ACC112 (cell line): Measurements from ENCODE around the gene ANXA2.
"Not testable (repeated sequence)": the region's sequence is repeated elsewhere in the genome, so short reads cannot be mapped to it uniquely, and the experiment has no call there.

Experiments used
- H2AFZ ChIP-seq: fragments of 200-600 bp; sonication (generic); one replicate; pipeline ENCODE4 v1.6.0; 2017; ENCODE audit warnings: antibody characterized with exemption, low read length; ENCODE audit not compliant: unreplicated experiment
- H3K27ac ChIP-seq: fragments of 200-600 bp; sonication (generic); 2 replicates; pipeline ENCODE4 v1.5.1; 2014; ENCODE audit warnings: low read depth, mild to moderate bottlenecking, antibody characterized with exemption, low read length, moderate library complexity
- H3K27me3 ChIP-seq: fragments of 200-600 bp; sonication (generic); 2 replicates; pipeline ENCODE4 v1.6.1; 2014; ENCODE audit warnings: mild to moderate bottlenecking, antibody characterized with exemption, low read length, moderate library complexity, mixed read lengths; ENCODE audit not compliant: insufficient read depth
- H3K36me3 ChIP-seq: fragments of 200-600 bp; sonication (generic); 2 replicates; pipeline ENCODE4 v1.6.1; 2016; ENCODE audit warnings: mild to moderate bottlenecking, antibody characterized with exemption, low read length, moderate library complexity, mixed read lengths; ENCODE audit not compliant: insufficient read depth
- H3K4me1 ChIP-seq: fragments of 200-600 bp; sonication (generic); one replicate; pipeline ENCODE4 v1.6.1; 2016; ENCODE audit warnings: low read length, mixed read lengths; ENCODE audit not compliant: insufficient read depth, unreplicated experiment, control insufficient read depth
- H3K4me3 ChIP-seq: fragments of 200-600 bp; sonication (generic); 2 replicates; pipeline ENCODE4 v1.5.1; 2014; ENCODE audit warnings: mild to moderate bottlenecking, low read depth, low read length
- H3K79me2 ChIP-seq: fragments of 200-600 bp; sonication (generic); one replicate; pipeline ENCODE4 v1.6.0; 2016; ENCODE audit warnings: low read length; ENCODE audit not compliant: control insufficient read depth, unreplicated experiment, insufficient read depth

The ANXA2 gene

GRCh38 chr15:60411774-60412425, 14.1 kb upstream of the ANXA2 start:
- Histone ChIP-seq H3K4me1 (peaks cover 39% of the 10 kb centered on the region), H3K27me3 (no peaks in the 10 kb centered on the region), H3K4me3 (no peak overlapping the region), H3K27ac (no peak overlapping the region), H3K36me3 (no peaks in the 10 kb centered on the region), H3K79me2 (no peaks in the 10 kb centered on the region), H2AFZ (no peak overlapping the region)

GRCh38 chr15:60410350-60410749, 12.6 kb upstream of the ANXA2 start:
- not testable (repeated sequence) for H3K79me2 ChIP-seq, H2AFZ ChIP-seq, H3K4me3 ChIP-seq, H3K27ac ChIP-seq, H3K27me3 ChIP-seq, H3K36me3 ChIP-seq
- peaks cover 51% of the 10 kb centered on the region for H3K4me1 ChIP-seq

- peak overlapping the region; percentile 38; the same call in 1 of the 2 replicates for H3K4me3 ChIP-seq
- H3K4me1 ChIP-seq = peaks cover 44% of the 10 kb centered on the region
- no peaks in the 10 kb centered on the region for H3K36me3 ChIP-seq
- H2AFZ ChIP-seq = peak overlapping the region; percentile 66
- H3K27ac ChIP-seq = peak overlapping the region; percentile 93
- no peaks in the 10 kb centered on the region for H3K27me3 ChIP-seq
- H3K79me2 ChIP-seq = peaks cover 2% of the 10 kb centered on the region
These were observed 10.7 kb upstream of the ANXA2 start for GRCh38 chr15:60408463-60408981.

- Histone ChIP-seq H3K27me3 (no peaks in the 10 kb centered on the region), H3K4me3 (peak overlapping the region; percentile 38), H3K27ac (peak overlapping the region; percentile 93), H2AFZ (peak overlapping the region; percentile 15), H3K79me2 (peaks cover 2% of the 10 kb centered on the region), H3K36me3 (no peaks in the 10 kb centered on the region), H3K4me1 (peaks cover 47% of the 10 kb centered on the region)
These were observed 9.6 kb upstream of the ANXA2 start for GRCh38 chr15:60407415-60407805.

GRCh38 chr15:60406513-60407414, 9.0 kb upstream of the ANXA2 start:
- H3K79me2 ChIP-seq = peaks cover 2% of the 10 kb centered on the region
- H3K4me1 ChIP-seq = peaks cover 52% of the 10 kb centered on the region
- H3K27ac ChIP-seq = peak overlapping the region; percentile 93
- H3K27me3 ChIP-seq = no peaks in the 10 kb centered on the region
- H3K36me3 ChIP-seq = no peaks in the 10 kb centered on the region
- H3K4me3 ChIP-seq = peak overlapping the region; percentile 38
- H2AFZ ChIP-seq = peak overlapping the region; percentile 15

- peaks cover 9% of the 10 kb centered on the region for H3K79me2 ChIP-seq
- H3K4me1 ChIP-seq = peaks cover 64% of the 10 kb centered on the region
- H3K4me3 ChIP-seq = no peak overlapping the region
- no peak overlapping the region for H2AFZ ChIP-seq
- H3K27ac ChIP-seq = no peak overlapping the region
- no peaks in the 10 kb centered on the region for H3K27me3 ChIP-seq
- H3K36me3 ChIP-seq = no peaks in the 10 kb centered on the region
These were observed 7.6 kb upstream of the ANXA2 start for GRCh38 chr15:60405399-60405798.

- H3K4me3 ChIP-seq, H3K79me2 ChIP-seq, H3K36me3 ChIP-seq, H3K27me3 ChIP-seq, H3K27ac ChIP-seq, H2AFZ ChIP-seq: not testable (repeated sequence)
- H3K4me1 ChIP-seq = peaks cover 75% of the 10 kb centered on the region
These were observed 6.6 kb upstream of the ANXA2 start for GRCh38 chr15:60404351-60404750.

- H3K4me3 ChIP-seq = no peak overlapping the region
- H3K4me1 ChIP-seq = peaks cover 47% of the 10 kb centered on the region
- H3K27ac ChIP-seq = peak overlapping the region; percentile 98
- peaks cover 28% of the 10 kb centered on the region for H3K79me2 ChIP-seq
- peaks cover 12% of the 10 kb centered on the region for H3K36me3 ChIP-seq
- H2AFZ ChIP-seq = no peak overlapping the region
- no peaks in the 10 kb centered on the region for H3K27me3 ChIP-seq
These were observed 3.2 kb upstream of the ANXA2 start for GRCh38 chr15:60400944-60401343.

- Histone ChIP-seq H3K36me3 (peaks cover 22% of the 10 kb centered on the region), H3K79me2 (peaks cover 38% of the 10 kb centered on the region), H2AFZ (no peak overlapping the region), H3K27ac (peak overlapping the region; percentile 98), H3K4me3 (peak overlapping the region; percentile 95), H3K4me1 (peaks cover 50% of the 10 kb centered on the region), H3K27me3 (no peaks in the 10 kb centered on the region)
These were observed 2.1 kb upstream of the ANXA2 start for GRCh38 chr15:60399931-60400330.

GRCh38 chr15:60399246-60399915, 1.6 kb upstream of the ANXA2 start:
- Histone ChIP-seq H3K27ac (peak overlapping the region; percentile 98), H3K79me2 (peaks cover 43% of the 10 kb centered on the region), H3K36me3 (peaks cover 26% of the 10 kb centered on the region), H2AFZ (peak overlapping the region; percentile 76), H3K4me1 (peaks cover 56% of the 10 kb centered on the region), H3K4me3 (peak overlapping the region; percentile 95), H3K27me3 (no peaks in the 10 kb centered on the region)
